Parathyroid adenoma (tissue), 2 donors: ENCODE results near the gene TSHZ2.

Experiments
- H2AFZ ChIP-seq: fragments of 300-600 bp; sonication (generic); one replicate; pipeline ENCODE4 v1.7.0; 2017; ENCODE audit warnings: antibody characterized with exemption, mild to moderate bottlenecking
- H3K27ac ChIP-seq: fragments of 300-600 bp; sonication (generic); one replicate; pipeline ENCODE4 v1.7.0; 2017
- H3K27me3 ChIP-seq: fragments of 300-600 bp; sonication (generic); one replicate; pipeline ENCODE4 v1.7.0; 2017; ENCODE audit warnings: low read length; ENCODE audit not compliant: control insufficient read depth, insufficient read depth
- H3K36me3 ChIP-seq: fragments of 300-600 bp; sonication (generic); one replicate; pipeline ENCODE4 v1.7.0; 2017; ENCODE audit warnings: low read length; ENCODE audit not compliant: control insufficient read depth, insufficient read depth
- H3K4me1 ChIP-seq: fragments of 300-600 bp; sonication (generic); one replicate; pipeline ENCODE4 v1.7.0; 2017; ENCODE audit warnings: control low read depth
- H3K4me2 ChIP-seq: fragments of 300-600 bp; sonication (generic); one replicate; pipeline ENCODE4 v1.7.0; 2017; ENCODE audit warnings: low read length
- H3K4me3 ChIP-seq: fragments of 300-600 bp; sonication (generic); one replicate; pipeline ENCODE4 v1.7.0; 2017; ENCODE audit warnings: low read depth, low read length
- H3K79me2 ChIP-seq: fragments of 300-600 bp; sonication (generic); one replicate; pipeline ENCODE4 v1.7.0; 2017; ENCODE audit warnings: control low read depth
- H3K9ac ChIP-seq: fragments of 300-600 bp; sonication (generic); one replicate; pipeline ENCODE4 v1.7.0; 2017; ENCODE audit warnings: mild to moderate bottlenecking
- H3K9me3 ChIP-seq: fragments of 300-600 bp; sonication (generic); one replicate; pipeline ENCODE4 v1.7.0; 2017; ENCODE audit warnings: low read length; ENCODE audit not compliant: control insufficient read depth
- TF ChIP-seq, protein P1 (sequence below): fragments of 300-600 bp; sonication (generic); IDR thresholded peaks from one replicate; pipeline ENCODE4 v1.7.0; 2017; ENCODE audit warnings: antibody characterized with exemption, mild to moderate bottlenecking
- donor health status: primary hyperparathyroidism.

Gene TSHZ2

DNA sequence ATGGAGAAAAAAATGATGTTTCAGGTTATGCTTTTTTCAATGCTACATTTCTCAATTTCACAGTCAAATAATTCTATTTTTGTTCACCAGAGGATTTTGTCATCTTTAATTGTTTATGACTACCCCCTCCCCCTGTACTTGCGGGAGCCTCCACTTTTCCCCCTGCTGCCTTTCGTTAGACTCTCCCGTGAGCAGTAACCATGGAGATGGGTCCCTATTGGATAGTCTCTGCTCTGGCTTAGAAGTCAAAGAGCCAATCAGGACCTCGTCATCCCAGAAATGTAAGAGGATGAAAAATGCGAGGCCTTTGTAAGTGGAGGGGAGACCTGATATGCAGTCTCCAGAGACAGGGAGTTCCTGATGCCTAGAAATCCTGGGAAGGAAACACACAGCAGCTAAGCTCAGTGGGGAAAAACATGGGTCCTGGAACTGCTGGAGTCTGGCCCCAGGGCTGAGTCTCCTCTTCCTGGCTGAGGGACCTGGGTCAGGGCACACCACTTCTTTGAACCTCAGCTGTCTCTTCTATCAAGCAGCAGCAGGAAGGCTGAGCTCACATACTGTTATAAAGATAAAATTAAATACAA is 298.7 kb downstream of the TSHZ2 start:
- no peaks in the 10 kb centered on the region for H3K27me3 ChIP-seq
- H3K27ac ChIP-seq: no peak overlapping the region
- H3K36me3 ChIP-seq: no peaks in the 10 kb centered on the region
- no peak overlapping the region for H3K4me2 ChIP-seq
- H3K79me2 ChIP-seq: no peaks in the 10 kb centered on the region
- no peak overlapping the region for H2AFZ ChIP-seq
- no peak overlapping the region for H3K4me3 ChIP-seq
- H3K9me3 ChIP-seq: no peaks in the 10 kb centered on the region
- H3K4me1 ChIP-seq: no peaks in the 10 kb centered on the region
- TF ChIP-seq, protein P1, sequence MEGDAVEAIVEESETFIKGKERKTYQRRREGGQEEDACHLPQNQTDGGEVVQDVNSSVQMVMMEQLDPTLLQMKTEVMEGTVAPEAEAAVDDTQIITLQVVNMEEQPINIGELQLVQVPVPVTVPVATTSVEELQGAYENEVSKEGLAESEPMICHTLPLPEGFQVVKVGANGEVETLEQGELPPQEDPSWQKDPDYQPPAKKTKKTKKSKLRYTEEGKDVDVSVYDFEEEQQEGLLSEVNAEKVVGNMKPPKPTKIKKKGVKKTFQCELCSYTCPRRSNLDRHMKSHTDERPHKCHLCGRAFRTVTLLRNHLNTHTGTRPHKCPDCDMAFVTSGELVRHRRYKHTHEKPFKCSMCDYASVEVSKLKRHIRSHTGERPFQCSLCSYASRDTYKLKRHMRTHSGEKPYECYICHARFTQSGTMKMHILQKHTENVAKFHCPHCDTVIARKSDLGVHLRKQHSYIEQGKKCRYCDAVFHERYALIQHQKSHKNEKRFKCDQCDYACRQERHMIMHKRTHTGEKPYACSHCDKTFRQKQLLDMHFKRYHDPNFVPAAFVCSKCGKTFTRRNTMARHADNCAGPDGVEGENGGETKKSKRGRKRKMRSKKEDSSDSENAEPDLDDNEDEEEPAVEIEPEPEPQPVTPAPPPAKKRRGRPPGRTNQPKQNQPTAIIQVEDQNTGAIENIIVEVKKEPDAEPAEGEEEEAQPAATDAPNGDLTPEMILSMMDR: no peak
- no peak overlapping the region for H3K9ac ChIP-seq

- Histone ChIP-seq H3K4me1 (no peaks in the 10 kb centered on the region), H3K36me3 (no peaks in the 10 kb centered on the region), H3K79me2 (no peaks in the 10 kb centered on the region), H3K9ac (no peak overlapping the region), H3K9me3 (no peaks in the 10 kb centered on the region), H3K27me3 (no peaks in the 10 kb centered on the region), H3K4me3 (no peak overlapping the region), H3K4me2 (no peak overlapping the region), H3K27ac (no peak overlapping the region), H2AFZ (no peak overlapping the region)
- TF ChIP-seq, protein P1: no peak
Observed at GRCh38 chr20:53274365-53274764, 302.2 kb downstream of the TSHZ2 start.

GRCh38 chr20:53274807-53275206 is 302.6 kb downstream of the TSHZ2 start:
- Histone ChIP-seq H3K79me2 (no peaks in the 10 kb centered on the region), H3K27ac (no peak overlapping the region), H3K9ac (no peak overlapping the region), H3K9me3 (no peaks in the 10 kb centered on the region), H3K4me3 (no peak overlapping the region), H2AFZ (no peak overlapping the region), H3K4me2 (no peak overlapping the region), H3K4me1 (no peaks in the 10 kb centered on the region), H3K27me3 (no peaks in the 10 kb centered on the region), H3K36me3 (no peaks in the 10 kb centered on the region)
- TF ChIP-seq, protein P1: no peak

- Histone ChIP-seq H3K9ac (no peak overlapping the region), H3K4me2 (no peak overlapping the region), H3K79me2 (no peaks in the 10 kb centered on the region), H3K27me3 (no peaks in the 10 kb centered on the region), H3K4me1 (no peaks in the 10 kb centered on the region), H3K4me3 (no peak overlapping the region), H2AFZ (no peak overlapping the region), H3K9me3 (no peaks in the 10 kb centered on the region), H3K36me3 (no peaks in the 10 kb centered on the region), H3K27ac (no peak overlapping the region)
- TF ChIP-seq, protein P1: no peak
Observed at GRCh38 chr20:53276143-53276542, 304.0 kb downstream of the TSHZ2 start.

DNA sequence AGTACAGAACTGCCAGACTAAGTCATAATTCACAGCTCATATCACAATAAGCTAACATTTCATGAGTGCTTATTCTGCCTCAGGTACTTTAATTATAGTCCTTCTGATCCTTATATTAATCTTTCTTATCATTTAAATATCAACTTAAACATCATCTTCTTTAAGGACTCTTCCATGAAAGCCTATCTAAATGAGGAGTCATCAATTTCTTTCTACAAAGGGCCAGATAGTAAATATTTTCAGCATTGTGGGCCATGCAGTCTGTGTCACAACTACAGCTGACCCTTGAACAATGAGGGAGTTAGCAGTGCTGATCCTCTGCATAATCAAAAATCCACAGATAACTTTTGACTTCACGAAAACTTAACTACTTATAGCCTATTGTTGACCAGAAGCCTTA is 306.4 kb downstream of the TSHZ2 start:
- no peaks in the 10 kb centered on the region for H3K9me3 ChIP-seq
- H3K4me1 ChIP-seq: no peaks in the 10 kb centered on the region
- H3K79me2 ChIP-seq: no peaks in the 10 kb centered on the region
- TF ChIP-seq, protein P1: no peak
- no peak overlapping the region for H3K4me3 ChIP-seq
- H3K9ac ChIP-seq: no peak overlapping the region
- H3K4me2 ChIP-seq: no peak overlapping the region
- H3K36me3 ChIP-seq: no peaks in the 10 kb centered on the region
- H2AFZ ChIP-seq: no peak overlapping the region
- no peaks in the 10 kb centered on the region for H3K27me3 ChIP-seq
- H3K27ac ChIP-seq: no peak overlapping the region
